ENCODE data around the gene RSAD1. TPM values are rescaled to one million over a fixed set of nuclear protein-coding genes. Genes with fewer than 3 reads are reported as not detected.

Gene RSAD1
- total RNA-seq, 3 donors from 2014 or later (not counting 1 experiment from before 2014, with no cell fraction given) = 49.0 to 71.3 (median 56.5) TPM

Other genes with a start within 250 kb of the RSAD1 start
- gene TMEM92, start 204.4 kb upstream of the RSAD1 start, total RNA-seq = not detected
- gene XYLT2, start 132.7 kb upstream of the RSAD1 start, total RNA-seq = 10 to 100 TPM; 16.3 to 25.4 (median 18.6) TPM
- gene MRPL27, start 105.7 kb upstream of the RSAD1 start, total RNA-seq = 10 to 100 TPM; 16.4 to 36.6 (median 31.3) TPM
- 1 to 10 TPM; 2.4 to 3.2 (median 2.9) TPM for gene EME1, start 105.6 kb upstream of the RSAD1 start, total RNA-seq
- gene LRRC59, start 81.3 kb upstream of the RSAD1 start, total RNA-seq = 10 to 100 TPM; 55.6 to 62.7 (median 56.0) TPM
- 10 to 100 TPM; 24.2 to 40.6 (median 25.8) TPM for gene ACSF2, start 52.6 kb upstream of the RSAD1 start, total RNA-seq
- under 1 TPM in 1 of 3 donors, not detected in 2; 0.60 TPM for gene CHAD, start 10.0 kb upstream of the RSAD1 start, total RNA-seq
- 1 to 10 TPM in 1 of 3 donors, under 1 TPM in 2; 0.26 to 4.9 (median 0.70) TPM for gene MYCBPAP, start 29.6 kb downstream of the RSAD1 start, total RNA-seq
- not detected for gene EPN3, start 53.9 kb downstream of the RSAD1 start, total RNA-seq
- 10 to 100 TPM; 30.7 to 45.5 (median 32.5) TPM for gene SPATA20, start 68.3 kb downstream of the RSAD1 start, total RNA-seq
- gene CACNA1G, start 81.9 kb downstream of the RSAD1 start, total RNA-seq = not detected
- 10 to 100 TPM in 1 of 3 donors, 1 to 10 TPM in 2; 1.6 to 13.2 (median 5.9) TPM for gene ABCC3, start 156.0 kb downstream of the RSAD1 start, total RNA-seq
- gene ANKRD40, start 229.1 kb downstream of the RSAD1 start, total RNA-seq = 10 to 100 TPM; 22.1 to 32.0 (median 30.8) TPM
- 100 to 1,000 TPM; 152 to 213 (median 196) TPM for gene LUC7L3, start 240.7 kb downstream of the RSAD1 start, total RNA-seq